Activated B cell treated with CpG ODN at 0.5 μM for 24 hours (primary cell): ENCODE measurements around the gene RET. TPM values are rescaled to one million over a fixed set of nuclear protein-coding genes. Genes with fewer than 3 reads are reported as not detected.

Experiments used
- ATAC-seq: fragments of 200-7000 bp; cut with Tn5 transposase; one replicate; pipeline ENCODE4 v1.10.0; 2021; ENCODE audit warnings: low read depth, mild to moderate bottlenecking, moderate library complexity
- CTCF ChIA-PET: fragments of 350-600 bp; sonication (Branson Sonifier 250); formaldehyde crosslinking; loops from one replicate; lab custom pipeline; 2021; ENCODE audit warnings: antibody characterized with exemption; lab: Charles Lee
- POLR2A ChIA-PET: fragments of 350-600 bp; sonication (Branson Sonifier 250); formaldehyde crosslinking; loops from one replicate; lab custom pipeline; 2021; ENCODE audit warnings: antibody characterized with exemption; lab: Charles Lee
- DNase-seq: peaks from one replicate; pipeline ENCODE4 v3.0.0; 2022
- H3K27ac Mint-ChIP-seq: one replicate; pipeline ENCODE4 v1.8.0; 2020; ENCODE audit warnings: mixed read lengths
- H3K27me3 Mint-ChIP-seq: one replicate; pipeline ENCODE4 v1.8.0; 2021; ENCODE audit warnings: mixed read lengths
- H3K36me3 Mint-ChIP-seq: one replicate; pipeline ENCODE4 v1.8.0; 2021; ENCODE audit warnings: low read depth, mixed read lengths
- H3K4me1 Mint-ChIP-seq: one replicate; pipeline ENCODE4 v1.8.0; 2021; ENCODE audit warnings: mixed read lengths
- H3K4me3 Mint-ChIP-seq: one replicate; pipeline ENCODE4 v1.8.0; 2020; ENCODE audit warnings: mild to moderate bottlenecking, mixed read lengths
- H3K9me3 Mint-ChIP-seq: one replicate; pipeline ENCODE4 v1.8.0; 2020; ENCODE audit warnings: mixed read lengths
- CTCF ChIP-seq: fragments of 200-600 bp; IDR thresholded peaks from one replicate; pipeline ENCODE4 v1.8.0; 2022; ENCODE audit warnings: antibody characterized with exemption, mild to moderate bottlenecking
- intact Hi-C: fragments of 100-400 bp; cut with micrococcal nuclease; formaldehyde crosslinking; loops from one replicate; pipeline ENCODE4 v1.15.1; 2024
- total RNA-seq: library from RNA; stranded (reverse); gene quantifications from 2 replicates; pipeline ENCODE4 v1.2.3, GENCODE V29; 2022

Gene RET
- total RNA-seq, 1 donor from 2014 or later = not detected

GRCh38 chr10:43083764-43084163, 6.9 kb downstream of the RET start:
- Mint-ChIP-seq H3K9me3 (no peaks in the 10 kb centered on the region), H3K4me1 (peaks cover 2% of the 10 kb centered on the region), H3K27me3 (peaks cover 23% of the 10 kb centered on the region), H3K4me3 (no peak overlapping the region), H3K27ac (no peak overlapping the region), H3K36me3 (no peaks in the 10 kb centered on the region)
- CTCF ChIA-PET = no interaction called here
- ATAC-seq = no peak
- intact Hi-C loops = no loop called here
- no peak for TF ChIP-seq CTCF
- no peak for DNase-seq
- POLR2A ChIA-PET = no interaction called here

- no peaks in the 10 kb centered on the region for H3K36me3 Mint-ChIP-seq
- H3K4me1 Mint-ChIP-seq = no peaks in the 10 kb centered on the region
- intact Hi-C loops = no loop called here
- H3K4me3 Mint-ChIP-seq = no peak overlapping the region
- POLR2A ChIA-PET = no interaction called here
- DNase-seq (no peak), ATAC-seq (no peak)
- no peak for TF ChIP-seq CTCF
- peaks cover 14% of the 10 kb centered on the region for H3K27me3 Mint-ChIP-seq
- H3K9me3 Mint-ChIP-seq = no peaks in the 10 kb centered on the region
- H3K27ac Mint-ChIP-seq = no peak overlapping the region
- CTCF ChIA-PET = no interaction called here
Observed at GRCh38 chr10:43084812-43085211, 7.9 kb downstream of the RET start.

GRCh38 chr10:43086321-43086942, 9.6 kb downstream of the RET start:
- DNase-seq (no peak), ATAC-seq (no peak)
- TF ChIP-seq CTCF = no peak
- ChIA-PET POLR2A (no interaction called here), CTCF (no interaction called here)
- intact Hi-C loops = no loop called here
- Mint-ChIP-seq H3K4me1 (no peaks in the 10 kb centered on the region), H3K27me3 (peaks cover 6% of the 10 kb centered on the region), H3K27ac (no peak overlapping the region), H3K9me3 (no peaks in the 10 kb centered on the region), H3K36me3 (no peaks in the 10 kb centered on the region), H3K4me3 (no peak overlapping the region)

- no peak for TF ChIP-seq CTCF
- CTCF ChIA-PET = no interaction called here
- ATAC-seq = no peak
- no peaks in the 10 kb centered on the region for H3K9me3 Mint-ChIP-seq
- intact Hi-C loops = no loop called here
- POLR2A ChIA-PET = no interaction called here
- no peaks in the 10 kb centered on the region for H3K4me1 Mint-ChIP-seq
- H3K27ac Mint-ChIP-seq = no peak overlapping the region
- H3K27me3 Mint-ChIP-seq = no peaks in the 10 kb centered on the region
- H3K4me3 Mint-ChIP-seq = no peak overlapping the region
- H3K36me3 Mint-ChIP-seq = no peaks in the 10 kb centered on the region
- DNase-seq = no peak
Observed at GRCh38 chr10:43089519-43089918, 12.7 kb downstream of the RET start.

- TF ChIP-seq CTCF = no peak
- H3K4me1 Mint-ChIP-seq = no peaks in the 10 kb centered on the region
- H3K9me3 Mint-ChIP-seq = no peaks in the 10 kb centered on the region
- intact Hi-C loops = no loop called here
- ChIA-PET CTCF (no interaction called here), POLR2A (no interaction called here)
- DNase-seq (no peak), ATAC-seq (no peak)
- H3K27me3 Mint-ChIP-seq = no peaks in the 10 kb centered on the region
- no peak overlapping the region for H3K27ac Mint-ChIP-seq
- no peaks in the 10 kb centered on the region for H3K36me3 Mint-ChIP-seq
- H3K4me3 Mint-ChIP-seq = no peak overlapping the region
Observed at GRCh38 chr10:43090188-43090587, 13.3 kb downstream of the RET start.
